ENCODE results near the gene TGFBR2. TPM values are rescaled to one million over a fixed set of nuclear protein-coding genes. Genes with fewer than 3 reads are reported as not detected.
A peak's percentile ranks its signal among the peaks of the same experiment; 100 is the strongest.

Gene TGFBR2
- total RNA-seq, 4 donors from 2014 or later: 95.3 to 255 (median 211) TPM

DNA sequence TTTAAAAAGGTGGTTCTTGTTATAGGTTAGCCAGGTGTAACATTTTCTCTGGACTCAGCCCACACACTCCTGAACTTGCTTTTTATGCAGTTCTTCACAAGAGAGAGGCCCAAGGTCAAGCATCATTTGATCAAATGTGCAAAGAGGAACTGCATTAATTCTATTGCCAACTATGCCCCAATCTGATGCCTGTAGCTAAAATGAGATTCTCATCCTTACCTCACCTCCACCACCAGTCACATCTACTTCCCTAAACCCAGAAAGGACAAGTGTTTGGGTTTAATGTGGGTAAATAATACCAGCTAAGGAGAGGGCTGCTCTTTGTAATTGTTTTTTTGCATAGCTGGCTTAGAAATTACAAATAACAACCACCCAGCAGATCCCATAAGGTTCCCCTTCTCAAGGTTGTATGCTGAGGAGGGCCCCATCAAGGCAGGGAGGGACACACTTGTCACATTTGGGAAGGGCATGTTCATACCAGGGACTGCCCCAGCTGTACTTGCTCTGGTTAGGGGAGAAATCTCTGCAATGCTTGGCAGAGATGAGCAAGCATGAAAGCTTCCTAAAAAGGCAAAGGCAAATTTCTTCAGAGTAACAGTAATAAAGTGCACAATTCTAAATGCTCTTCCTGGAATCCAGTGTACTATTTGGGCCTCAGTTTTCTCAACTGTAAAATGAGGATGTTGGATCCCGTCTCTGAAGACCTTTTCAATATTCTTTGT is 76.2 kb downstream of the TGFBR2 start:
- H3K27ac ChIP-seq: peak overlapping the region; percentile 69 to 86
- peaks cover 25 to 38% of the 10 kb centered on the region in 2 donors for H3K4me1 ChIP-seq
- no peak overlapping the region for H3K4me3 ChIP-seq
- no peaks in the 10 kb centered on the region for H3K9me3 ChIP-seq
- no peak for TF ChIP-seq CTCF (IDR thresholded peaks at IDR 0.05)
- no peak for TF ChIP-seq POLR2A (IDR thresholded peaks at IDR 0.05)
- intact Hi-C loops (cut with DNase I; ENCODE audit: low total_unique reads): no loop called here
- no peaks in the 10 kb centered on the region for H3K27me3 ChIP-seq
- no peaks in the 10 kb centered on the region for H3K36me3 ChIP-seq
- no peak for DNase-seq

DNA sequence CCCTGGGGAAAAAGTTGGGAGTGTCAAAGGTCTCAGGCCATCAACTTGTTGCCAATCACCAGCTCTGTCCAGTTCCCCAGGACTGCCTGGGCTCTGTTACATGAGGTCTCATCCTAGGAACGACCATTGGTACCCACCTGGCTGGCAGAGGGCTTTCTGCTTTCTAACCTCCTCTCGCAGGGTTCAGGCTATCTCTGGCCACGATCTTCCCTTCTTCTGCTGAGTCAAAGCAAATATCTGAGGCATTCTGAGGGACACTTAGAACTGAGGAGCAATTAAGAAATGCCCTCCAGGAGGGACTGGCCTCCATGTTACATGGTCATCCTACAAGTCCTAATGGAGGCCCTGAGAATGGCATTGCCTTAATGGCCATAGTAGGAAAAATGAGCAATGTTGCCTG is 77.4 kb downstream of the TGFBR2 start:
- intact Hi-C loops (cut with DNase I; ENCODE audit: low total_unique reads): no loop called here
- Histone ChIP-seq H3K27me3 (no peaks in the 10 kb centered on the region), H3K36me3 (no peaks in the 10 kb centered on the region), H3K4me3 (no peak overlapping the region), H3K9me3 (no peaks in the 10 kb centered on the region), H3K4me1 (peaks cover 35 to 49% of the 10 kb centered on the region in 2 donors), H3K27ac (peak overlapping the region; percentile 69 to 86)
- no peak for DNase-seq
- TF ChIP-seq POLR2A (IDR thresholded peaks at IDR 0.05) (no peak), CTCF (IDR thresholded peaks at IDR 0.05) (no peak)

GRCh38 chr3:30684356-30684755 is 78.0 kb downstream of the TGFBR2 start:
- no peak for TF ChIP-seq POLR2A (IDR thresholded peaks at IDR 0.05)
- no peak for TF ChIP-seq CTCF (IDR thresholded peaks at IDR 0.05)
- DNase-seq: no peak
- intact Hi-C loops (cut with DNase I; ENCODE audit: low total_unique reads): no loop called here
- Histone ChIP-seq H3K27ac (peak overlapping the region; percentile 69 to 86), H3K27me3 (no peaks in the 10 kb centered on the region), H3K4me3 (no peak overlapping the region), H3K9me3 (no peaks in the 10 kb centered on the region), H3K36me3 (no peaks in the 10 kb centered on the region), H3K4me1 (peaks cover 40 to 53% of the 10 kb centered on the region in 2 donors)

GRCh38 chr3:30685267-30685667 is 78.9 kb downstream of the TGFBR2 start:
- intact Hi-C loops (cut with DNase I; ENCODE audit: low total_unique reads): no loop called here
- Histone ChIP-seq H3K27ac (peak overlapping the region; percentile 69 to 86), H3K4me1 (peaks cover 40 to 48% of the 10 kb centered on the region in 2 donors), H3K27me3 (no peaks in the 10 kb centered on the region), H3K36me3 (no peaks in the 10 kb centered on the region), H3K4me3 (no peak overlapping the region), H3K9me3 (no peaks in the 10 kb centered on the region)
- DNase-seq: no peak
- TF ChIP-seq CTCF (IDR thresholded peaks at IDR 0.05): no peak
- no peak for TF ChIP-seq POLR2A (IDR thresholded peaks at IDR 0.05)

GRCh38 chr3:30686176-30686575 is 79.8 kb downstream of the TGFBR2 start:
- H3K4me3 ChIP-seq: no peak overlapping the region
- TF ChIP-seq CTCF (IDR thresholded peaks at IDR 0.05) (no peak), POLR2A (IDR thresholded peaks at IDR 0.05) (no peak)
- intact Hi-C loops (cut with DNase I; ENCODE audit: low total_unique reads): no loop called here
- H3K27me3 ChIP-seq: no peaks in the 10 kb centered on the region
- H3K4me1 ChIP-seq: peaks cover 40 to 48% of the 10 kb centered on the region in 2 donors
- H3K27ac ChIP-seq: peak overlapping the region; percentile 69 to 86
- H3K9me3 ChIP-seq: no peaks in the 10 kb centered on the region
- H3K36me3 ChIP-seq: no peaks in the 10 kb centered on the region
- DNase-seq: no peak

Measured in uterus (tissue), 4 donors.